Activated CD4-positive, alpha-beta T cell treated with anti-CD3 and anti-CD28 coated beads, Interleukin-10, Interleukin-2, amounts not matched to agents 100 ng/mL and 50 ng/mL, durations not matched to agents 16 hours and 8 hours (primary cell): ENCODE data around the gene SOS1.
"Not testable (repeated sequence)": the region's sequence is repeated elsewhere in the genome, so short reads cannot be mapped to it uniquely, and the experiment has no call there.

ENCODE experiments used
- DNase-seq: peaks from one replicate; pipeline ENCODE4 v3.0.0-alpha.2; 2020

Gene SOS1

GRCh38 chr2:39120771-39121522 lies at the start of gene SOS1:
Gene SOS1 (minus strand): TSS chr2:39121051. CDS start chr2:39120422, 629 bp downstream.
- peak; percentile 96 for DNase-seq

- DNase-seq = no peak
These were observed 43.2 kb upstream of the SOS1 start for GRCh38 chr2:39164089-39164488.

GRCh38 chr2:39160982-39161381 lies 40.1 kb upstream of the SOS1 start:
- no peak for DNase-seq

- DNase-seq = no peak
These were observed 38.4 kb upstream of the SOS1 start for GRCh38 chr2:39159283-39159682.

GRCh38 chr2:39158351-39158750 lies 37.5 kb upstream of the SOS1 start:
- no peak for DNase-seq

- no peak for DNase-seq
These were observed 36.0 kb upstream of the SOS1 start for GRCh38 chr2:39156846-39157245.

GRCh38 chr2:39156107-39156506 lies 35.3 kb upstream of the SOS1 start:
- DNase-seq = no peak

GRCh38 chr2:39155573-39155972 lies 34.7 kb upstream of the SOS1 start:
- not testable (repeated sequence) for DNase-seq

GRCh38 chr2:39154944-39155343 lies 34.1 kb upstream of the SOS1 start:
- DNase-seq = no peak

- DNase-seq = no peak
These were observed 32.5 kb upstream of the SOS1 start for GRCh38 chr2:39153312-39153711.

GRCh38 chr2:39152504-39152903 lies 31.7 kb upstream of the SOS1 start:
- DNase-seq = no peak

- no peak for DNase-seq
These were observed 30.1 kb upstream of the SOS1 start for GRCh38 chr2:39150890-39151497.

GRCh38 chr2:39150102-39150562 lies 29.3 kb upstream of the SOS1 start:
- no peak for DNase-seq

GRCh38 chr2:39146630-39147029 lies 25.8 kb upstream of the SOS1 start:
- no peak for DNase-seq

GRCh38 chr2:39145906-39146421 lies 25.1 kb upstream of the SOS1 start:
- no peak for DNase-seq

- DNase-seq = no peak
These were observed 23.6 kb upstream of the SOS1 start for GRCh38 chr2:39144416-39144815.

GRCh38 chr2:39142904-39143605 lies 22.2 kb upstream of the SOS1 start:
- DNase-seq = no peak

- DNase-seq = peak; percentile 74
These were observed 20.8 kb upstream of the SOS1 start for GRCh38 chr2:39141334-39142271.

- not testable (repeated sequence) for DNase-seq
These were observed 20.1 kb upstream of the SOS1 start for GRCh38 chr2:39140948-39141333.

- DNase-seq = no peak
These were observed 19.5 kb upstream of the SOS1 start for GRCh38 chr2:39140322-39140847.

GRCh38 chr2:39139511-39140237 lies 18.8 kb upstream of the SOS1 start:
- DNase-seq = peak; percentile 54

- DNase-seq = no peak
These were observed 18.0 kb upstream of the SOS1 start for GRCh38 chr2:39138837-39139211.
